K562 (cell line): Measurements from ENCODE around the gene UVRAG. TPM values are rescaled to one million over a fixed set of nuclear protein-coding genes. Genes with fewer than 3 reads are reported as not detected.

Experiments
- ATAC-seq: fragments of 200-7000 bp; cut with Tn5 transposase; 3 replicates; pipeline ENCODE4 v1.9.1; 2020; ENCODE audit warnings: moderate library complexity
- BruUV-seq: library from RNA; stranded (reverse); fragments of 400-500 nt; replicated peaks from 2 replicates; lab custom pipeline; 2021; lab: Mats Ljungman, UMichigan
- CTCF ChIA-PET: fragments of 300-600 bp; formaldehyde crosslinking; extraction: SDS; loops from one replicate; lab custom pipeline; 2021; ENCODE audit warnings: low intra/inter-chr PET ratio; lab: Yijun Ruan, JAX
- POLR2A ChIA-PET: fragments of 300-600, 350-650 bp; sonication (Branson Sonifier 250); formaldehyde crosslinking; extraction: SDS; loops from one replicate; lab custom pipeline; 2021; ENCODE audit warnings: antibody characterized with exemption, inconsistent platforms; lab: Yijun Ruan, JAX
- DNase-seq, 4 experiments: peaks; one replicate each; pipeline versions ENCODE4 v3.0.0 to v3.0.0-alpha.2; 2011 to 2018; ENCODE audit warnings: low spot score in 3 of 4, mixed read lengths in 3 of 4; ENCODE audit errors: extremely low read depth in 1 of 4
- FAIRE-seq: peaks from 2 replicates; lab custom pipeline; 2011; peaks lifted over from hg19 to GRCh38; lab: Jason Lieb, UNC
- H2AFZ ChIP-seq: 2 replicates; pipeline ENCODE4 v1.6.0; 2011; ENCODE audit warnings: low read depth, low read length, control low read depth, inconsistent platforms
- H3K27ac ChIP-seq: fragments of 200-600 bp; 3 replicates; pipeline ENCODE4 v1.8.0; 2011; ENCODE audit warnings: low read depth, mild to moderate bottlenecking, control low read depth, inconsistent platforms, low read length, moderate library complexity, mixed read lengths; ENCODE audit errors: extremely low read depth
- H3K27me3 ChIP-seq, 2 experiments: fragments of 300-600 bp in 1 of 2; 2 replicates in 1 of 2; 3 replicates in 1 of 2; pipeline versions ENCODE4 v1.6.0 to v1.8.0; 2011; ENCODE audit warnings: inconsistent platforms in 2 of 2, low read length in 2 of 2, mild to moderate bottlenecking in 1 of 2, mixed read lengths in 1 of 2, moderate library complexity in 1 of 2; ENCODE audit not compliant: control insufficient read depth in 2 of 2, insufficient read depth in 2 of 2
- H3K36me3 ChIP-seq: fragments of 300-600 bp; 3 replicates; pipeline ENCODE4 v1.8.0; 2011; ENCODE audit warnings: mild to moderate bottlenecking, low read length, inconsistent platforms; ENCODE audit not compliant: control insufficient read depth, insufficient read depth
- H3K4me1 ChIP-seq, 2 experiments: fragments of 200-600 bp in 1 of 2; replicated peaks in 1 of 2; 2 replicates in 1 of 2; 3 replicates in 1 of 2; pipeline versions ENCODE4 v1.5.1 to v1.8.0; 2011; ENCODE audit warnings: inconsistent platforms in 2 of 2, low read length in 2 of 2, mild to moderate bottlenecking in 1 of 2, mixed read lengths in 1 of 2, moderate library complexity in 1 of 2; ENCODE audit not compliant: control insufficient read depth in 2 of 2, insufficient read depth in 2 of 2
- H3K4me2 ChIP-seq: 2 replicates; pipeline ENCODE4 v1.6.1; 2011; ENCODE audit warnings: low read length, control low read depth, inconsistent platforms, mixed read lengths; ENCODE audit not compliant: insufficient read depth
- H3K4me3 ChIP-seq: fragments of 200-600 bp; sonication (generic), shearing (Covaris generic); 2 replicates; pipeline ENCODE4 v1.5.1; 2016; ENCODE audit warnings: control low read depth, inconsistent platforms
- H3K79me2 ChIP-seq: fragments of 200-600 bp; 3 replicates; pipeline ENCODE4 v1.8.0; 2011; ENCODE audit warnings: low read length, inconsistent platforms; ENCODE audit not compliant: control insufficient read depth, insufficient read depth
- H3K9ac ChIP-seq, 2 experiments: 2 replicates each; pipeline versions ENCODE4 v1.6.0 to v1.6.1; 2011; ENCODE audit warnings: low read depth in 2 of 2, low read length in 2 of 2, control low read depth in 1 of 2, inconsistent platforms in 1 of 2, mild to moderate bottlenecking in 1 of 2, mixed read lengths in 1 of 2; ENCODE audit not compliant: insufficient read depth in 1 of 2
- H3K9me1 ChIP-seq: one replicate; pipeline ENCODE4 v1.6.0; 2011; ENCODE audit warnings: inconsistent platforms, mild to moderate bottlenecking, low read length, moderate library complexity; ENCODE audit not compliant: control insufficient read depth, insufficient read depth
- H3K9me3 ChIP-seq: replicated peaks from 2 replicates; pipeline ENCODE4 v1.5.1; 2011; ENCODE audit warnings: low read depth, low read length, inconsistent platforms; ENCODE audit not compliant: control insufficient read depth, insufficient read depth
- H4K20me1 ChIP-seq: replicated peaks from 2 replicates; pipeline ENCODE4 v1.6.1; 2011; ENCODE audit warnings: low read length, inconsistent platforms, mixed read lengths; ENCODE audit not compliant: control insufficient read depth, insufficient read depth
- CCNT2 ChIP-seq: IDR thresholded peaks from 2 replicates; pipeline ENCODE4 v1.6.1; 2011; ENCODE audit warnings: borderline replicate concordance, low read depth, mild to moderate bottlenecking, moderate library complexity, mixed read lengths, low read length; ENCODE audit not compliant: insufficient read length; ENCODE audit errors: extremely low read depth
- CEBPG ChIP-seq, 3 experiments: fragments of 200-800 bp in 1 of 3; sonication (Bioruptor generic) in 1 of 3; sonication (generic) in 1 of 3; formaldehyde crosslinking in 1 of 3; IDR thresholded peaks in 2 of 3; conservative IDR thresholded peaks in 1 of 3; 2 replicates each; pipeline versions ENCODE4 v1.6.1 to v1.8.0; 2016 to 2022; ENCODE audit warnings: missing compliant biosample characterization in 2 of 3, missing genetic modification characterization in 2 of 3, mild to moderate bottlenecking in 1 of 3, missing genetic modification reagents in 1 of 3
- CHCHD3 ChIP-seq: fragments of 250-450 bp; sonication (Bioruptor Pico); IDR thresholded peaks from 2 replicates; pipeline ENCODE4 v2.1.2; 2022; ENCODE audit warnings: mild to moderate bottlenecking
- RBM17 ChIP-seq: fragments of 200-400 bp; formaldehyde crosslinking; IDR thresholded peaks from 2 replicates; pipeline ENCODE4 v1.6.1; 2017; ENCODE audit warnings: low read depth, mild to moderate bottlenecking, low read length, borderline replicate concordance
- in situ Hi-C: fragments of 300-500 bp; cut with MboI; formaldehyde crosslinking; loops from 4 replicates; pipeline ENCODE4 v1.15.0; 2018; ENCODE audit warnings: inconsistent platforms, mixed read lengths
- intact Hi-C: fragments of 100-400 bp; cut with micrococcal nuclease; formaldehyde crosslinking; loops from 2 replicates; pipeline ENCODE4 v1.14.2; 2022
- polyA plus RNA-seq, 8 experiments: library from polyadenylated mRNA; depleted of rRNA in 4 of 8; stranded (reverse) in 5 of 8; unstranded in 3 of 8; fragments of >200 nt; fragmentation: Nextera tagmentation in 2 of 8; fragmentation: Illumina TruSeq in 1 of 8; extraction: Ambion mirVana in 2 of 8; extraction: Trizol in 1 of 8; gene quantifications; 2 replicates each; pipeline versions ENCODE4 v1.2.1 to v1.2.3, GENCODE V29; 2011 to 2014; ENCODE audit warnings: inconsistent platforms in 1 of 8, missing spikeins in 1 of 8
- total RNA-seq, 7 experiments: library from RNA; depleted of rRNA in 6 of 7; stranded (reverse); fragments of >200 nt in 6 of 7; fragmentation: Illumina TruSeq in 2 of 7; extraction: Trizol in 2 of 7; gene quantifications; 2 replicates each; pipeline versions ENCODE4 v1.2.1 to v1.2.3, GENCODE V29; 2011 to 2021; ENCODE audit warnings: low replicate concordance in 1 of 7

The UVRAG gene
- total and polyA plus RNA-seq, 9 of the 15 experiments (the other 6 are each of a cell fraction or from before 2014, with no cell fraction given) = 3.1 to 17.8 (median 12.4) TPM

DNA sequence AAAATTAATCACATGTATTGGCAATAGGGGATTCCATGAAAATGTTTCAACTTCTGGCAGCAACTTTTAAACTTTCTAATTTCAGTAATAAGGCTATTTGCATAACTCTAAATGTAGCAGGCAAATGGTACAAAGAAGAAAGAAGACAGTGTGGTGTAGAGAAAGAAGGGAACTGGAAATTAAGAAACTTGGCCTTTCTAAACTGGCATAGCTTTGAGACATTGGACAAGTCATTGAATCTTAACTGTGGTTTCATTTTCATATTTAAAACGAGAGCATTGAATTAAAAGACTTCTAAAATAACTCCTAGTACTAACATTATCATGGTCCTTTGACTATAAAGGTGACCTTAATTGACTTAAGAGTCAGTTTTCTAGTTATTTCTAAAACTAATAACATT is 125.0 kb downstream of the UVRAG start (continued):
- no peak for TF ChIP-seq CEBPG (CRISPR knock-in tag; IDR thresholded peaks at IDR 0.05)
- TF ChIP-seq CEBPG (tag; conservative IDR thresholded peaks at IDR 0.05 in 1 of 2, IDR thresholded peaks at IDR 0.05 in 1 of 2) = no peak

DNA sequence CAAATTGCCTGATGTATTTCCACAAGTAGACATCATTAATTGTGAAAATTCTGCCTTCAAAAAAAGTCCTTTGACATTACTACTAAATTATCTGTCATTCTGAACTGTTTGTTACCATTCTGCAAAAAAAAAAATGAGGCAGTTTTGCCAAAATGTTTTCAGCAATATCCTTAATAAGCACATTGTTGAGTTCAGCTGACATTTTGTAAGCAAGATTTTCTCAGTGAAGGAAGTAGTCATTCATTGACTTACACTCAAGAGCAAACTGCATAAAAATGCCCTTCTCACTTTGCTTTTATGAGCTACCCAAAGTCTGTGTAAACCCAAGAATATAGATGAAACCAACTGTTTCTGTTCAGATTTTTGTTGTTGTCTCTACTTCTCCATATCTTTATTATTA is 125.9 kb downstream of the UVRAG start:
- no peak for FAIRE-seq
- in situ Hi-C loops (no loop called here), intact Hi-C loops (no loop called here)
- ATAC-seq = no peak
- no peak for DNase-seq
- no peaks in the 10 kb centered on the region; the same call in 2 of the 3 replicates for H3K36me3 ChIP-seq
- no peaks in the 10 kb centered on the region for H3K9me3 ChIP-seq
- BruUV-seq = no TSS peak
- ChIA-PET CTCF (no interaction called here), POLR2A (interaction anchor here (0.6 kb wide), 1 partner anchor 15 kb away, joined by 3 read pairs; no protein-coding TSS in a partner anchor)
- H3K79me2 ChIP-seq = 0 out of 3 replicates have a peak, but pooled peaks cover 2% of the 10 kb centered on the region
- no peaks in the 10 kb centered on the region for H3K4me1 ChIP-seq
- H4K20me1 ChIP-seq = 0 out of 2 replicates have a peak, but pooled peaks cover 5% of the 10 kb centered on the region
- no peak overlapping the region for H3K9ac ChIP-seq
- no peaks in the 10 kb centered on the region for H3K27me3 ChIP-seq
- H3K27ac ChIP-seq = no peak overlapping the region
- H3K4me3 ChIP-seq = no peak overlapping the region
- no peak overlapping the region for H3K4me2 ChIP-seq
- TF ChIP-seq CCNT2 = no peak
- TF ChIP-seq RBM17 = no peak
- no peak for TF ChIP-seq CHCHD3 (CRISPR knock-in tag)
- no peaks in the 10 kb centered on the region for H3K9me1 ChIP-seq
- no peak overlapping the region for H2AFZ ChIP-seq
